GM23338 (cell line): ENCODE measurements around the gene FCRL5. TPM values are rescaled to one million over a fixed set of nuclear protein-coding genes. Genes with fewer than 3 reads are reported as not detected.

Experiments
- ATAC-seq: fragments of 200-7000 bp; cut with Tn5 transposase; 3 replicates; pipeline ENCODE4 v1.9.1; 2020
- DNase-seq: peaks from one replicate; pipeline ENCODE4 v3.0.0-alpha.2; 2015; ENCODE audit warnings: low spot score
- H2AFZ ChIP-seq: fragments of 200-600 bp; sonication (generic); 2 replicates; pipeline ENCODE4 v1.8.0; 2016; ENCODE audit warnings: antibody characterized with exemption, mild to moderate bottlenecking, moderate library complexity
- H3F3A ChIP-seq: fragments of 200-600 bp; sonication (generic); replicated peaks from 2 replicates; pipeline ENCODE4 v1.8.0; 2017; ENCODE audit warnings: antibody characterized with exemption, mixed run types, low read depth
- H3K27ac ChIP-seq: fragments of 200-600 bp; sonication (generic); 2 replicates; pipeline ENCODE4 v1.6.1; 2016; ENCODE audit warnings: low read depth
- H3K27me3 ChIP-seq: fragments of 200-600 bp; sonication (generic); 2 replicates; pipeline ENCODE4 v1.8.0; 2016; ENCODE audit warnings: mild to moderate bottlenecking, mixed run types, moderate library complexity; ENCODE audit not compliant: insufficient read depth
- H3K36me3 ChIP-seq: fragments of 200-600 bp; sonication (generic); 2 replicates; pipeline ENCODE4 v1.8.0; 2016; ENCODE audit warnings: mild to moderate bottlenecking; ENCODE audit not compliant: insufficient read depth
- H3K4me1 ChIP-seq: fragments of 200-600 bp; sonication (generic); 2 replicates; pipeline ENCODE4 v1.8.0; 2016; ENCODE audit warnings: mild to moderate bottlenecking, moderate library complexity; ENCODE audit not compliant: insufficient read depth
- H3K4me2 ChIP-seq: fragments of 200-600 bp; sonication (generic); 2 replicates; pipeline ENCODE4 v1.7.1; 2017; ENCODE audit warnings: mixed run types
- H3K4me3 ChIP-seq: fragments of 200-600 bp; sonication (generic); 2 replicates; pipeline ENCODE4 v1.6.1; 2016; ENCODE audit warnings: mixed run types
- H3K79me2 ChIP-seq: fragments of 200-600 bp; sonication (generic); replicated peaks from 2 replicates; pipeline ENCODE4 v1.8.0; 2017; ENCODE audit warnings: mild to moderate bottlenecking; ENCODE audit not compliant: insufficient read depth
- H3K9me2 ChIP-seq: fragments of 200-600 bp; sonication (generic); 2 replicates; pipeline ENCODE4 v1.8.0; 2017; ENCODE audit not compliant: insufficient read depth
- H4K20me1 ChIP-seq: fragments of 200-600 bp; sonication (generic); replicated peaks from 2 replicates; pipeline ENCODE4 v1.8.0; 2017; ENCODE audit warnings: mild to moderate bottlenecking; ENCODE audit not compliant: insufficient read depth
- H3K27ac Mint-ChIP-seq: 2 replicates; pipeline ENCODE4 v1.8.0; 2020; ENCODE audit warnings: inconsistent platforms, mild to moderate bottlenecking, moderate library complexity, mixed read lengths
- H3K27me3 Mint-ChIP-seq: 3 replicates; pipeline ENCODE4 v1.8.0; 2022; ENCODE audit warnings: low read depth, mild to moderate bottlenecking, moderate library complexity, mixed read lengths, inconsistent platforms; ENCODE audit not compliant: insufficient read depth, poor library complexity
- H3K36me3 Mint-ChIP-seq: 3 replicates; pipeline ENCODE4 v1.8.0; 2021; ENCODE audit warnings: low read depth, mild to moderate bottlenecking, inconsistent platforms, moderate library complexity, mixed read lengths
- H3K4me1 Mint-ChIP-seq: 3 replicates; pipeline ENCODE4 v1.8.0; 2020; ENCODE audit warnings: mild to moderate bottlenecking, inconsistent platforms, mixed read lengths
- H3K4me3 Mint-ChIP-seq: 3 replicates; pipeline ENCODE4 v1.8.0; 2021; ENCODE audit warnings: moderate library complexity, mild to moderate bottlenecking, inconsistent platforms, mixed read lengths
- H3K9me3 Mint-ChIP-seq: 3 replicates; pipeline ENCODE4 v1.8.0; 2020; ENCODE audit warnings: moderate library complexity, mild to moderate bottlenecking, inconsistent platforms, mixed read lengths
- CREB1 ChIP-seq: fragments of 250-450 bp; sonication (Bioruptor Pico); IDR thresholded peaks from 2 replicates; pipeline ENCODE4 v1.5.0; 2020; ENCODE audit warnings: low read depth, mild to moderate bottlenecking, moderate library complexity
- CTCF ChIP-seq, 2 experiments: fragments of 200-600 bp in 1 of 2; sonication (generic) in 1 of 2; conservative IDR thresholded peaks; 2 replicates each; pipeline versions ENCODE4 v1.5.1 to v1.6.1; 2016 to 2017; ENCODE audit warnings: antibody characterized with exemption in 2 of 2, low read depth in 2 of 2, mild to moderate bottlenecking in 2 of 2, moderate library complexity in 1 of 2
- ETS1 ChIP-seq: IDR thresholded peaks from 2 replicates; pipeline ENCODE4 v1.6.1; 2016; ENCODE audit warnings: antibody characterized with exemption
- EZH2 ChIP-seq: fragments of 200-600 bp; sonication (generic); IDR thresholded peaks from one replicate; pipeline ENCODE4 v1.8.0; 2017; ENCODE audit warnings: antibody characterized with exemption, mild to moderate bottlenecking, low read depth; ENCODE audit not compliant: unreplicated experiment
- EZH2phosphoT487 ChIP-seq: fragments of 200-600 bp; sonication (generic); IDR thresholded peaks from one replicate; pipeline ENCODE4 v1.8.1; 2018; ENCODE audit warnings: antibody characterized with exemption; ENCODE audit not compliant: unreplicated experiment
- JUNB ChIP-seq: IDR thresholded peaks from one replicate; pipeline ENCODE4 v1.6.1; 2016; ENCODE audit warnings: antibody characterized with exemption; ENCODE audit not compliant: unreplicated experiment
- NANOG ChIP-seq: IDR thresholded peaks from 2 replicates; pipeline ENCODE4 v1.6.1; 2016; ENCODE audit warnings: antibody characterized with exemption, borderline replicate concordance
- POLR2AphosphoS5 ChIP-seq: IDR thresholded peaks from 2 replicates; pipeline ENCODE4 v1.6.1; 2016; ENCODE audit warnings: antibody characterized with exemption, low read depth
- STAT1 ChIP-seq: IDR thresholded peaks from one replicate; pipeline ENCODE4 v1.6.1; 2016; ENCODE audit warnings: antibody characterized with exemption; ENCODE audit not compliant: unreplicated experiment
- ZNF114 ChIP-seq: fragments of 250-450 bp; sonication (Bioruptor Pico); IDR thresholded peaks from 2 replicates; pipeline ENCODE4 v1.5.0; 2020; ENCODE audit warnings: mild to moderate bottlenecking, moderate library complexity
- ZNF331 ChIP-seq: fragments of 250-450 bp; sonication (Bioruptor Pico); IDR thresholded peaks from 2 replicates; pipeline ENCODE4 v1.5.0; 2020; ENCODE audit warnings: low read depth, mild to moderate bottlenecking, moderate library complexity
- ZNF462 ChIP-seq: fragments of 250-450 bp; sonication (Bioruptor Pico); IDR thresholded peaks from 2 replicates; pipeline ENCODE4 v1.5.0; 2020; ENCODE audit warnings: mild to moderate bottlenecking, moderate library complexity
- polyA plus RNA-seq: library from polyadenylated mRNA; unstranded; fragments of >200 nt; fragmentation: Nextera tagmentation; extraction: Ambion mirVana; gene quantifications from 2 replicates; pipeline ENCODE4 v1.2.1, GENCODE V29; 2016
- total RNA-seq: library from RNA; depleted of rRNA; stranded (reverse); fragments of >200 nt; shearing (Covaris generic); gene quantifications from 2 replicates; pipeline ENCODE4 v1.2.3, GENCODE V29; 2014
- TF ChIP-seq, protein P1 (sequence below): IDR thresholded peaks from one replicate; pipeline ENCODE4 v1.6.1; 2018; ENCODE audit warnings: antibody characterized with exemption; ENCODE audit not compliant: unreplicated experiment

Gene FCRL5
- total and polyA plus RNA-seq, 2 experiments from 2014 or later, result 0.79 to 2.8 TPM

DNA sequence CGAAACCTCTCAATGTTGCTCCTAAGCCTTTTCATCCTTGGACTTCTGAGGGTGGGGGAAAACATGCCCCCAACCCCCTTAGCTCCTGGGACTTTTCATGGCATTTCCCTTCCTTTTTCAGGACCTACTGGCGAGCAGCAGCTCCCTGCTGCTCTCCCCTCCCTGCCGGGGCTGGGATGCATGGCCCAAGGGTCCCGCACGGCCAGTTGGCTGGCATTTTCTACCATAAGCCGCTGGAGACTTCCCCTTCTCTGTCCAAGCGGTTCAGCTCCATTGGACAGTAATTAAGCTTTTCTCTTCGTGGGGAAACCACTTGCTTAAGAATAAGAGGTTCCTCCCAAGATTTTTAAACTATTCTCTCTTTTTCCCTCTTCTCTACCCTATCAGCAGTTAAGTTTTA, 52.8 kb downstream of the FCRL5 start:
- H3K4me1 ChIP-seq, result no peaks in the 10 kb centered on the region

More for the DNA sequence above, 52.8 kb downstream of the FCRL5 start:
- ATAC-seq (no peak), DNase-seq (no peak)
- Histone ChIP-seq H4K20me1 (no peaks in the 10 kb centered on the region), H3K4me2 (no peak overlapping the region), H3K4me3 (no peak overlapping the region), H3K27ac (no peak overlapping the region), H2AFZ (peak overlapping the region; percentile 25; the same call in 1 of the 2 replicates), H3K9me2 (no peaks in the 10 kb centered on the region), H3K27me3 (no peaks in the 10 kb centered on the region), H3K36me3 (no peaks in the 10 kb centered on the region), H3K79me2 (no peaks in the 10 kb centered on the region), H3F3A (no peaks in the 10 kb centered on the region)
- Mint-ChIP-seq H3K4me3 (no peak overlapping the region), H3K27ac (no peak overlapping the region), H3K36me3 (peaks cover 3% of the 10 kb centered on the region; the same call in 1 of the 3 replicates), H3K9me3 (peaks cover 17% of the 10 kb centered on the region; the same call in 2 of the 3 replicates), H3K4me1 (peaks cover 2% of the 10 kb centered on the region; the same call in 1 of the 3 replicates), H3K27me3 (no peaks in the 10 kb centered on the region)
- TF ChIP-seq CTCF (conservative IDR thresholded peaks at IDR 0.05; ENCODE audit: low read depth in 2 of 2), result no peak
- TF ChIP-seq JUNB, result no peak
- no peak for TF ChIP-seq NANOG
- TF ChIP-seq, protein P1, sequence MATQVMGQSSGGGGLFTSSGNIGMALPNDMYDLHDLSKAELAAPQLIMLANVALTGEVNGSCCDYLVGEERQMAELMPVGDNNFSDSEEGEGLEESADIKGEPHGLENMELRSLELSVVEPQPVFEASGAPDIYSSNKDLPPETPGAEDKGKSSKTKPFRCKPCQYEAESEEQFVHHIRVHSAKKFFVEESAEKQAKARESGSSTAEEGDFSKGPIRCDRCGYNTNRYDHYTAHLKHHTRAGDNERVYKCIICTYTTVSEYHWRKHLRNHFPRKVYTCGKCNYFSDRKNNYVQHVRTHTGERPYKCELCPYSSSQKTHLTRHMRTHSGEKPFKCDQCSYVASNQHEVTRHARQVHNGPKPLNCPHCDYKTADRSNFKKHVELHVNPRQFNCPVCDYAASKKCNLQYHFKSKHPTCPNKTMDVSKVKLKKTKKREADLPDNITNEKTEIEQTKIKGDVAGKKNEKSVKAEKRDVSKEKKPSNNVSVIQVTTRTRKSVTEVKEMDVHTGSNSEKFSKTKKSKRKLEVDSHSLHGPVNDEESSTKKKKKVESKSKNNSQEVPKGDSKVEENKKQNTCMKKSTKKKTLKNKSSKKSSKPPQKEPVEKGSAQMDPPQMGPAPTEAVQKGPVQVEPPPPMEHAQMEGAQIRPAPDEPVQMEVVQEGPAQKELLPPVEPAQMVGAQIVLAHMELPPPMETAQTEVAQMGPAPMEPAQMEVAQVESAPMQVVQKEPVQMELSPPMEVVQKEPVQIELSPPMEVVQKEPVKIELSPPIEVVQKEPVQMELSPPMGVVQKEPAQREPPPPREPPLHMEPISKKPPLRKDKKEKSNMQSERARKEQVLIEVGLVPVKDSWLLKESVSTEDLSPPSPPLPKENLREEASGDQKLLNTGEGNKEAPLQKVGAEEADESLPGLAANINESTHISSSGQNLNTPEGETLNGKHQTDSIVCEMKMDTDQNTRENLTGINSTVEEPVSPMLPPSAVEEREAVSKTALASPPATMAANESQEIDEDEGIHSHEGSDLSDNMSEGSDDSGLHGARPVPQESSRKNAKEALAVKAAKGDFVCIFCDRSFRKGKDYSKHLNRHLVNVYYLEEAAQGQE, result no peak
- TF ChIP-seq EZH2, result no peak
- no peak for TF ChIP-seq ZNF331 (CRISPR knock-in tag)
- TF ChIP-seq ZNF462 (CRISPR knock-in tag), result no peak
- no peak for TF ChIP-seq EZH2phosphoT487
- no peak for TF ChIP-seq ZNF114 (CRISPR knock-in tag)
- no peak for TF ChIP-seq POLR2AphosphoS5
- TF ChIP-seq STAT1, result no peak
- TF ChIP-seq CREB1 (CRISPR knock-in tag), result no peak
- TF ChIP-seq ETS1, result no peak
